Activated gamma-delta T cell treated with Interleukin-2 at 50 U/mL for 16 hours (primary cell): Measurements from ENCODE around the gene GTF2I.
"Not testable (repeated sequence)": the region's sequence is repeated elsewhere in the genome, so short reads cannot be mapped to it uniquely, and the experiment has no call there.

Experiments
- DNase-seq: peaks from one replicate; pipeline ENCODE4 v3.0.0-alpha.2; 2020

GTF2I gene

DNA sequence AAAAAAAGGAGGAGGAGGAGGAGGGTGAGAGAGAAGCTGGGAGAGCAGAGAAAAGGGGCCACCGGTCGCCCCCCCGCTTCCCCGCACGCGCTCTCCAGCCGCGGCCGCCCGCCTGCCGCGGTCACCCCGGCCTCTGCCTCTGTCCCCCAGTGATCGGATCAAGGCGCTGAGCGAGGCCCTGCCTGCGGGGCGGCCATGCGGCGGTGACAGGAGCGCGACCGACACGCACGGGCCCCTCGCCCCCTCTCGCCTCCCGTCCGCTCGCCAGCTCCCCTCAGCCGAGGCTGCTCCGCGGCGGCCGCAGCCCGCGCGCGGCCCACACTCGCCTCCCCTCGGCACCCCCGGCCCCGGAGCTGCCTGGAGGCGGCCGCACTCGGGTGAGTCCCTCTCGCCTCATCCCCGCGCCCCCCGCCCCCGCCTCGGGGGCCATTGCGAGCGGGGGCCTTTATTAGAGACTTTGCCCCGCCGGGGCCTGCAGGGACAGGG, at the start of gene GTF2I:
Gene GTF2I (plus strand): TSS at position 27 of the 486 bp plus-strand sequence. CDS start 31,411 bp downstream, outside the sequence.
- no peak for DNase-seq

DNA sequence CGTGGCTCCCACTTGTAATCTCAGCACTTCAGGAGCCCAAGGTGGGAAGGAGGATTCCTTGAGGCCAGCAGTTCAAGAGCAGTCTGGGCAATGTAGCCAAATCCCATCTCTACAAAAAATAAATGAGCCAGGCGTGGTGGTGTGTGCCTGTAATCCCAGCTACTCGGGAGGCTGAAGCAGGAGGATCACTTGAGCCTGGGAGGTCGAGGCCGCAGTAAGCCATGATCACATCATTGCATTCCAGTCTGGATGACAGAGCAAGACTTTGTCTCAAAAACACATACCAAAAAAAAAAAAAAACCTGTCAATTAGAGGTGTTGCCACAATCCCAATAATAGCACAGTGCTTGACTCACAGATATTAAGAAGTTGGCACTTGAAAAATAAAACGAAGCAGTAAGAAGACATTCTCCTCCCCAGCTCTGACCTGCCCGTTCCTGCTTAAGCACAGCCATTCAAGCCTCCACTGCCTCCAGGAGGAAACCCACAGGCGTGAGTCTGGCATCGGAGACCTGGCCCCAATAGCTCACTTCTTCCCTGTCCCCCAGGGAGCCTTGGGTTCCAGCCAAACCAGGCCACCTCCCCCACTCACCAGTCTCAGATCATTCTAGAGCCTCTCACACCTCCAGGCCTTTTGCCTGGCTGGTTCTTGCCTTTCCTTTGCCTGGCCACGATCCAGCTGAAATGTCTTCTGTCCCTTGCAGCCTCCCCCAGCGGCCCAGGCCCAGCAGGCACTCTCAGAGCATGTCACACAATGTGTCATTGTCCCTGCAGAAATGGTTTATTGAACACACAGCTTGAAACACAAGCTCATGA, 45.3 kb upstream of the GTF2I start:
- DNase-seq, result no peak

DNA sequence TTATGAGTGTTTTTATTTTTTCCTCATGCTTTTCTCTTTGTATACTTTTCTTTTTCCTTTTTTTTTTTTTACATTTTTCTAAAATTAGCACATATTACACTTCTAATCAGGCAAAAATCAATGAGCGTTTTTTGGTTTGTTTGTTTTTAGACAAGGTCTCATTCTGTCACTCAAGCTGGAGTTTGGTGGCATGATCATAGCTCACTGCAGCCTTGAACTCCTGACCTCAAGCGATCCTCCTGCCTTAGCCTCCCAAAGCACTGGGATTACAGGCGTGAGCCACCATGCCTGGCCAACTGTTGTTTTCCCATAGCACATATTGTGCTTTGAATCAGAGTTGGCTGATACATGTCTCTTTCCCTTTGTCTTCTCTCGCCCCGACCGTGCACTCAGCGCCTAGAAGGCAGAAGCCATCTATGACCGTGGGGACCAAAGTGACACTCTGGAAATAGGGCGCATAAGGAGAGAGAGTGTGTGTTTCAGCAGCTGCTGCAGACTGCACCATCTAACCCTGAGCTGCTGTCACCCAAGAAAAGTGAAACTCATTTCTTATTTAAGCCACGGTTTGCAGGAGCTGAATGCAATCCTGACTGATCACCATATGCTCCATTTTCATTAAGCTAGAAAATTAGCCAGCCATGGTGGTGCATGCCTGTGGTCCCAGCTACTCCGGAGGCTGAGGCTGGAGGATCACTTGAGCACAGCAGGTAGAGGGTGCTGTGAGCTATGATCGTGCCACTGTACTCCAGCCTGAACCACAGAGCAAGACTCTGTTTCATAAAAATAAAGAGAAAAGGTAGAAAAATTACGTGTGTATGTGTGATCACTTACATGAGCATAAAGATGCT, 41.4 kb upstream of the GTF2I start:
- DNase-seq, result no peak

DNA sequence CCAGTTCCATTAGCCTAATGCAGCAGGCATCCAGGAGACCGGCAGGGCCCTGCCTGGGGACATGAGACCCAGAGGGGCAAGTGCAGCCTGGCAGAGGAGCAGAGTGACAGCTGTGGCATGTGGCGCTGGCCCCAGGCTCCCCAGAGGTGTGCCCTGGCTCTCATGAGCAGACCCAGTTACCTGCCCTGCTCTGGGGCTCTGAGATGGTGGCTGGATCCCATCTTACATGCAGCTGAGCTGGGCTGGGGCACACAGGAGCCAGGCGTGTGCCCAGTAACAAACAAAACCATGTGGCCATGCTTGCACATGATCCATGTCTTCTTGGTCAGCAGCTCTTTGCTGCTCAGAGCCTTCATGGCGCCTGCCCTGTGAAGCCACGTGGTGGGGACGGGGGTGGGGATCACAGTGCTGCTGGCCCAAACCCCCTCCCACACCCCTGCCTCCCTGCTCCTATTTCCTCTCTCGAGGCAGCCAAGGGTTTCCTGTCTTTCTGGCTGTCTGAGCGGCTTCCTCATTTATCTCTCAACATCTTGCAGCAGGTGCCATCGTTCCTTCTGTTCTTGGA, 40.3 kb upstream of the GTF2I start:
- no peak for DNase-seq

DNA sequence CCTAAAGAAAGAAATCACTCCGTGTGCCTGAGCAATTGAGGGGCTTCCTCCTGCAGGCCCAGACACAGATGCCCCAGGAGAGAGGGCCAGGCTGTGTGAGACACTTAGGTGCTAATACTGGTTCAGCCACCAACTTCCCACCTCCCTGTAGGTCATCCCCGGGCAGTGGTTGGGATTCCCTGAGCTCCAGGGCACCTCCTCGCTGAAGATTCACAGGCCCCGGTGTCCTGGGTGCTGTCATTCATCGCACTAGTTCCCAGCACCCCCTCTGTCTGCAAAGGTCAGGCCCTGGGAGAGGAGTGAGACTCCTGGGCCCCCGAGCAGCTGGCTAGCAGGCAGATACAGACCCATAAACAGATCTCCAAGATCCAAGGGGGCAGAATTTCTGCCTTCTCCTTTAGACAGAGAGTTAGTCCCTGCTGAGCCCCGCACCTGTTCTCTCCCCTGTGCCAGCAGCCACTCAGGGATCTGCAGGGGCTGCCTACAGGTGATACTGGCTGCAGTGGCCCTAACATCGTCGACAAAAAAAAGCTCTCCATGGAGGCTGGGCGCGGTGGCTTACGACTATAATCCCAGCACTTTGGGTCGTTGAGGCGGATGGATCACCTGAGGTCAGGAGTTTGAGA, 38.2 kb upstream of the GTF2I start:
- DNase-seq, result no peak

DNA sequence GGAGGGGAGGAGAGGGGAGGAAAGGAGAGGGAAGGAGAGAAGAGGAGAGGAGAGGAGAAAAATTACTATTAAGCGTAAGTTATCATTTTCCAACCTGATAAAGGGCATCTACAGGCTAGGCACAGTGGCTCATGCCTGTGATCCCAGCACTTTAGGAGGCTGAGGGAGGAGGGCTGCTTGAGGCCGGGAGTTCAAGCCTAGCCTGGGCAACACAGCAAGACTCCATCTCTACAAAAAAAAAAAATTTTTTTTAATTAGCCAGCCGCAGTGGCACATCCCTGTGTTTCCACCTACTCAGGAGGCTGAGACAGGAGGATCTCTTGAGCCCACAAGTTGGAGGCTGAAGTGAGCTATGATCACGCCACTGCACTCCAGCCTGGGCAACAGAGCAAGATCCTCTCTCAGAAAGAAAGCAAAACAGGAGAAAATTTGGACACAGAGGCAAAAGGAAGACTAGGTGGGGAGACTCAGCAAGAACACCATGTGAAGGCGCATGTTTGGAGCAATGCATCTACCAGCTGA, 35.2 kb upstream of the GTF2I start:
- DNase-seq, result no peak

DNA sequence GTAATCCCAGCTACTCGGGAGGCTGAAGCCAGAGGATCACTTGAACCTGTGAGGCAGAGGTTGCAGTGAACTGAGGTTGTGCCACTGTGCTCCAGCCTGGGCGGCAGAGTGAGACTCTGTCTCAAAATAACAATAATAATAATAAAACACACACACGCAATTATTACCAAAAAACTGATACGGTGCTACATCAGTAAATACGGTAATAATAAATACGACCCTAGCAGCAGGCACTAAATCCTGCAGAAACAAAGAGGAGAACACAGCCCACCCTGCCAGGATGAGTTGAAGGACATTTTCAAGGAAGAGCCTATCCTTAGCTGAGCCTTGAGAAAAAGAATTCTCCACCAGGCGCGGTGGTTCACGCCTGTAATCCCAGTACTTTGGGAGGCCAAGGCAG, 34.4 kb upstream of the GTF2I start:
- no peak for DNase-seq

DNA sequence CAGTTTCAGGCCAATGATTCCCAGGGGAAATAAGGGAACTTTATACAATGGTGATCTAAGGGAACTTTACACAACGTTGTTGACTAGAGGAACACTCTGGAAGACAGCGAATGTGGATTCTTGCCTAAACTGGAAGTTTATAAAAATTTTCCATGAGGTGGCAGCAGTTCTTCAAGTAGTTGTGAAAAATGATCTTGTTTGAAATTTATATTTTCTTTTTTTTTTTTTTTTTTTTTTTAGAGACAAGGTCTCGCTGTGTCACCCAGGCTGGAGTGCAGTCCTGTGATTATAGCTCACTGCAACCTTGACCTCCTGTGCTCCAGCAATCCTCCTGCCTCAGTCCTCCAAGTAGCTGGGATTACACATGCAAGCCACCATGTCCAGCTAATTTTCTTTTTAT, 32.1 kb upstream of the GTF2I start:
- no peak for DNase-seq

DNA sequence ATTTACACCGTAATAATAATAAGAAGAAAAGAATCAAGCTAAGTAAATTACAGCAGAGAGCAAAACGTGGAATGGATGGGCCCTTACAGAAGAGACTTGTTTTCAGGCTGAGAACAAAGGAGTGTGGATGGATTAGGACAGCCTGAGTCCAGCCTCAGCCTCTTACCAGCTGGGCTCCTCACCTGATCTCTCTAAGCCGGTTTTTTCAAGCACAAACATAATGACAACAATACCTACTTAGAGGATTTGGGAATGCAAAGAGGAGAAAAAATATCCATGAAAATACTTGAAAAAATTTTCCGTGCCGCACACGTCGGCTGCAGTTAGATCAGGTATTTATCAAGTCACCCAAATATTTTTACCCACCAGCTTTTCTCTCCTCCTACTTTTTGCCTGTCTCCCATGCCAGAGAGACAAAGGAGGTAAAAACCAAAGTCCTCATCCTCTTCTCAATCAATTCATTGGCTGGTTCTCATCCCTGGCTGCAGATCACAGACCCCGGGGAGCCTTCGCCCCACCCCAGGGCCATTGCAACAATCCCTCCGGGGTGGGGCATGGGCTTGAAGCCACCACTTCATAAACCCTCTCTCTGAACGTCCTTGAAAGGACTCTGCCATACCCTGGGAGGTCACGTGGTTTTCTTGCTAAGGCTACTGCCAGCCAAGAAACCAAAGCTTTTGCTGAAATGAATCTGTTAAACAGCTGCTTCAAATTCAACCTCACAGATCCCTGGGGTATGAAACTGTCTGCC, 29.7 kb upstream of the GTF2I start:
- DNase-seq, result no peak

DNA sequence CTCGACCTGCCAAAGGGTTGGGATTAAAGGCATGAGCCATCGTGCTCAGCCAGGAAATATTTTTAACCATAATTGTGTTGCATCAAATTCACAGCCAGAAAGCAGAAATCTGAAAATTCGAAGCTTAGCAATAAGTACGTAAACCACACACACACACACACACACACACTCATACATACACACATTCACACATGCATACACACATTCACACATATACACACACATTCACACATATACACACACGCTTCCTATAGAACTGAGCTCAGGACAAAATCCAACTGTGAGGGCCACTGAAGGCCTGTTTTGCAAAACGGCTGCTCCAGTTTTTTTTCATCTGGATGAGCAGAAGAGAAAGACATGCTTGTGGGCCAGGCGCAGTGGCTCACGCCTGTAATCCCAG, 25.0 kb upstream of the GTF2I start:
- DNase-seq, result no peak

DNA sequence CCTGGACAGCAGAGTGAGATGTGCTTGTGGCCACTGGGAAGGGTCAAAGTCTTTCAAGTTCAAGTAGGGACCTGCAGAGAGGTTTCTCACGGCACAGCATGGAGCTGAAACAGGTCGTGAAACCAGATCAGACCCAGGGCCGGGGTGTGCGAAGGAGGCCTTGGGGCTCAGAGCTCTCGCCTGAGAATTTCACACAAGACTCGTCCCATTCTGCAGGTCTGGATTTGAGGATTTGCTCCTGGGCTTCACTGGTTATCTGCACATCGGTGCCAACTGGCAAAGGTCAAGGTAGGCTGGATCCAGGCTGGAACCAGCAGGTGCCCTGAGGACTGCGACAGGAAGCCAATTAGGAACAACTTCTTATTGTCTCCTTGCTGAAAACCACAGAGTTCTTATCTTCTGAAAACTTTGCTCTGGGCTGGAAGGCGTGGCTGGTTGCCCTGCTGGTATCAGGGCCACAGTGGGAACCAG, 24.0 kb upstream of the GTF2I start:
- DNase-seq, result no peak

DNA sequence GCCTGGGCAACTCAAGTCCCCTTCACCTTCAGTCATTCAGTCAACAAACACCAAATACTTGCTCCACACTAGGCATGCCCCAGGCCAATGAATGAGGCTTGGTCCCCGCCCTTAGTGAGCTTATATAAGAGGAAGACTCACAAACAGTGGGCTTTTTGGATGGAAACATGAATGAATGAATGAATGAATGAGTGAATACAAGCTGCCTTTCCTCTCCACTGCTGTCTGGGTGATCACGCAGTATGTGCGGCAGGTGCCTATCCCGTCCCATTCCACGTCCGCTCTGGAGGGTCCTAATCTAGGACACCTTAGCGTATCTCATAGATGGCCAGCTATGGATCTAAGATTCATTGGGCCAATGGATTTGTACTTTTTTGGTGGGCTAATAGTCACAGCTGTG, 19.8 kb upstream of the GTF2I start:
- DNase-seq, result no peak

DNA sequence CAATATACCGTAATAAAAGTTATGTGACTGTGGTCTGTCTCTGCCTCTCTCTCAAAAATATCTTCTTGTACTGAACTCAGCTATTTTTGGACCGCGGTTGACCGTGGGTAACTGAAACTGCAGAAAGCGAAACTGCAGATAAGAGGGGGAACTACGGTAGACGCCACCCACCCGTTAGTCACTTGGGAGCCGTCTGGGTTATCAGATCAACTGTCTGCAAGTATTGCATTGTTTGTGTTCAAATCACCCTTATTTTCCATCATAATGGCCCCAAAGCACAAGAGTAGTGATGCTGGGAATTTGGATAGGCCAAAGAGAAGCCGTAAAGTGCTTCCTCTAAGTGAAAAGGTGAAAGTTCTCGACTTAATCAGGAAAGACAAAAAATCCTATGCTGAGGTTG, 7.5 kb upstream of the GTF2I start:
- DNase-seq, result peak; percentile 66

DNA sequence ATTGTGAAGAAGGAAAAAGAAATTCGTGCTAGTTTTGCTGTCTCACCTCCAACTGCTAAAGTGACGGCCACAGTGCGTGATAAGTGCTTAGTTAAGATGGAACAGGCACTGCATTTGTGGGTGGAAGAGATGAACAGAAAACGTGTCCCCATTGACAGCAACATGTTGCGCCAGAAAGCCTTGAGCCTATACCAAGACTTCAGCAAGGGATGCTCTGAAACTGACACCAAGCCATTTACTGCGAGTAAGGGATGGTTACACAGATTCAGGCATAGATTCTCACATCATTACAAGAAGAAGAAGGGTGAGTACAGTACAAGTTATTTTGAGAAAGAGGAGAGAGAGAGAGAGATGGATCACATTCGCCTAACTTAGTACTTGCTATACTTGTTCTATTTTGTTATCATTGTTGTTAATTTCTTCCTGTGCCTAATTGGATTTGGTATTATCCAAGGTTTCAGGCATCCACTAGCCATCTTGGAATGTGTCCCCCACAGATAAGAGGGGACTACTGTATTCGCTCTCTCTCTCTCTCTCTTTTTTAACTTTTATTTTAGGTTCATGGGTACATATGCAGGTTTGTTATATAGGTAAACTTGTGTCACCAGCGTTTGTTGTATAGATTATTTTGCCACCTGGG, 6.9 kb upstream of the GTF2I start:
- not testable (repeated sequence) for DNase-seq

DNA sequence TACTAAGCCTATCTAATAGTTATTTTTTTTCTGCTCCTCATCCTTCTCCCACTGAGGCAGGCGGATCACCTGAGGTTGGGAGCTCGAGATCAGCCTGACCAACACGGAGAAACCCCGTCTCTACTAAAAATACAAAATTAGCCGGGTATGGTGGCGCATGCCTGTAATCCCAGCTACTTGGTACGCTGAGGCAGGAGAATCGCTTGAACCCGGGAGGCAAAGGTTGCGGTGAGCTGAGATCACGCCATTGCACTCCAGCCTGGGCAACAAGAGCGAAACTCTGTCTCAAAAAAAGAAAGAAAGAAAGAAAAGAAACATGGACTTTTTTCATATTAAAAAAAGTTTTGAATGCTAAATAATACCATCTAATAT, 6.4 kb upstream of the GTF2I start:
- DNase-seq, result not testable (repeated sequence)

DNA sequence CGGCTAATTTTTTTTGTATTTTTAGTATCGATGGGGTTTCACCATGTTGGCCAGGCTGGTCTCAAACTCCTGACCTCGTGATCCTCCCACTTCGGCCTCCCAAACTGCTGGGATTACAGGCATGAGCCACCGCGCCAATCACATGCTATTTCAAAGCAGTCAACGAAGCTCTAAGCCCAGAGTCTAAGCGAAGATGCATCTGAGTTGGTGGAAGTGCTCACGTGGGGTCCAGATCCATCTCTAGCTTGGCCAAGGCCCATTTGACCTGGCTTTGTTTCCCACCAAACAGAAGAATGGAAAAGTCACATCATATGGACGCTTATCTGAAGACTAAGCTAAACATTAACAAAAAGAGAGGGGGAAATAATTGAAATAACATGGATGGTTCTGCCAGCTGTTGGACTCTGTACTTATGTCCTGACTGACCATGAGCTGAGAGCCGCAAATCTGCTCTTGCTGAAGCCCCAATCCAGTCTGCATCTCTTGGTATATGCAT, 3.8 kb upstream of the GTF2I start:
- no peak for DNase-seq

DNA sequence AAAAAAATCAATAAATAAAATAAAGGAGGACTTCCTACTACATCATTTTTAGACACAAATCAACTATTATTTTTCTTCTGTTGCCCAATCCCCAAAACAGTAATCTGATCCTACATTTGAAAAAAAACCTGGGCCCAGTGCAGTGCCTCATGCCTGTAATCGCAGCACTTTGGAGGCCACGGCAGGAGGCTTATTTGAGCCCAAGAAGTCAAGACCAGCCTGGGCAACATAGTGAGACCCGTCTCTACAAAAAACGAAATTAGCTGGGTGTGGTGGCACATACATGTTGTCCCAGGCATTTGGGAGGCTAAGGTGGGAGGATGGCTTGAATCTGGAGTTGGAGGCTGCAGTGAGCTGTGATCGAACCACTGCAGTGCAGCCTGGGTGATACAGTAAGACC, 2.7 kb upstream of the GTF2I start:
- DNase-seq, result no peak

DNA sequence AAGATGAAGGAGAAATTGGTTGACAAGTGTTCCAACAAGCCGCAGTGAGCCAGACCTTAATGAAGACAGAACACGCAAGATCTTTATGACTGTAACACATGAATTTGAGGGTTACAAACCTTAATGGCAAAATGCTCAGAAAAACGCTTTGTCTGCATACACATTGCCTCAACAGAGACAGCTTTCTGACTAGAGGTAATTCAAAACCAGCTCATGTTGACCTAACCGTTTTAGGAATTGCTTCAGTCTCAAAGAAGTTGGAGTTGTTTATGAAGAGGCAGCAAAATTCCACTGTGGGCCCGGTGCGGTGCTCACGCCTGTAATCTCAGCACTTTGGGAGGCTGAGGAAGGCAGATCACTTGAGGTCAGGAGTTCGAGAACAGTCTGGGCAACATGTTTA, 2.2 kb upstream of the GTF2I start:
- DNase-seq, result no peak

DNA sequence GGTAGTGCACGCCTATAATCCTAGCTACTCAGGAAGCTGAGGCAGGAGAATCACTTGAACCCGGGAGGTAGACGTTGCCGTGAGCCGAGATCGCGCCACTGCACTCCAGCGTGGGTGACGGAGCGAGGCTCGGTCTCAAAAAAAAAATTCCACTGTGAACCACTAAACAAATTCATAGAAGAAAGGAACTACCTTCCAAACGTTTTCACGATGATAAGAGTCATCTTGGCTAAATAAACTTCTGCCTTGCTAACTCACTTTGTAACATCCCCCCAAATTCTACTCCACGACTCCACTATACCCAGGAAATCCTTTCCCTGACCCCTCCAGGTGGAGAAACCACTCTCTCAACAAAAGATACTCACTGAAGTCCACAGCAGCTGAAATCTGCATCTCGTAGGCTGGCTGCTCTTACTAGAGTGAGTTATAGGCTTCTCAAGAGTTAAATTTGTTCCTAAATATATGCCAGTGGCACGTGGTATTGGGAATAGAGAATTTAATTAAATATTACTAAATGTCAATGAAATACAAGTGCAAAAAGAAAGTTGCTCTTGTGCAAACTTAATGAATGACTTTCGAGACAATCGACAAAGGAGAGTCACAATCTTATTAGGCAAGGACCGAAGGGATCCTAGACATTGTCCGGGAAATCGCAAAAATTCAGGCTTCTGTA, 1.6 kb upstream of the GTF2I start:
- no peak for DNase-seq

DNA sequence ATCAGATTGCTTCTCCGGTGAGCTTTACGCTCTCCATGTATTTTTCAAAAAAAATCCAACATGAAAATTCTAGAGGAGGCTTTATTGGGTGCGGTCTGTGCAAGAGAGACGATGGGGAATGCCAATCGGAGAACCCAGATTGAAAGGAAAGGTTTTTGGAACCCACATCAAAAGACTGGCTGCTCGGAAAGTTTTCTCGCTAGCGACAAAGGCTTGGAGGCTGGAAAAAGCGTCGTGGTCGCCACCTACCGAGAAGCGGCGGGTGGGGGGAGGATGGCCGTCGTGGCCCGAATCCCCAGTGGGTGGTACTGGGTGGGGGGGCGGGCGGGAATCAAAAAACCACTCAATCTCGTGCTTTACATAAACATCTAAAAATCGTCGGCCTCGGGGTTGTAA, 1.1 kb upstream of the GTF2I start:
- peak; percentile 40 for DNase-seq
